AG10803 (cell line): ENCODE measurements around the gene NGRN.
"Not testable (repeated sequence)": the region's sequence is repeated elsewhere in the genome, so short reads cannot be mapped to it uniquely, and the experiment has no call there.

ENCODE experiments used
- DNase-seq: peaks from one replicate; pipeline ENCODE4 v3.0.0; 2010; ENCODE audit warnings: low read depth
- H3K4me3 ChIP-seq: 2 replicates; pipeline ENCODE4 v1.5.1; 2011; ENCODE audit warnings: mild to moderate bottlenecking, low read length, control low read depth
- TF ChIP-seq, protein P1 (sequence below): conservative IDR thresholded peaks from 2 replicates; pipeline ENCODE4 v1.5.1; 2011; ENCODE audit warnings: mild to moderate bottlenecking, low read length, control low read depth, inconsistent platforms

The NGRN gene

DNA sequence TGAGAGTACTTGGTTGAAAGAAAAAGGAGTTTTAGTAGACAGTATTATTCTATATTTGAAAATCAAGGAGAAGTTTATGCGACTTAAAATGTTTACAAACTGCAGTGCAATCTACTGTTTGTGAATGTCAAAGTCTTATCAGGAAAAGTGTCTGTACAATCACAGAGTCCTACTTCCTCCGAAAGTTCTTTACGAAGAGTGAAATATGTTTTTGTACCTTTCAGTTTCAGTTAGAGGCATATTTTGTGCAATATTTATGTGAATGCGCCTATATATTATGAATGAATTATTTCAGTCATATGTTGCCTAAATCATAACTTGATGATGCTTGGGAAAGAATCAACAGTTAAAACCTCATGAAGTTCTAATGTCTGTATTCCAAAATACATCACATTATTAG is 31.5 kb downstream of the NGRN start:
- TF ChIP-seq, protein P1, sequence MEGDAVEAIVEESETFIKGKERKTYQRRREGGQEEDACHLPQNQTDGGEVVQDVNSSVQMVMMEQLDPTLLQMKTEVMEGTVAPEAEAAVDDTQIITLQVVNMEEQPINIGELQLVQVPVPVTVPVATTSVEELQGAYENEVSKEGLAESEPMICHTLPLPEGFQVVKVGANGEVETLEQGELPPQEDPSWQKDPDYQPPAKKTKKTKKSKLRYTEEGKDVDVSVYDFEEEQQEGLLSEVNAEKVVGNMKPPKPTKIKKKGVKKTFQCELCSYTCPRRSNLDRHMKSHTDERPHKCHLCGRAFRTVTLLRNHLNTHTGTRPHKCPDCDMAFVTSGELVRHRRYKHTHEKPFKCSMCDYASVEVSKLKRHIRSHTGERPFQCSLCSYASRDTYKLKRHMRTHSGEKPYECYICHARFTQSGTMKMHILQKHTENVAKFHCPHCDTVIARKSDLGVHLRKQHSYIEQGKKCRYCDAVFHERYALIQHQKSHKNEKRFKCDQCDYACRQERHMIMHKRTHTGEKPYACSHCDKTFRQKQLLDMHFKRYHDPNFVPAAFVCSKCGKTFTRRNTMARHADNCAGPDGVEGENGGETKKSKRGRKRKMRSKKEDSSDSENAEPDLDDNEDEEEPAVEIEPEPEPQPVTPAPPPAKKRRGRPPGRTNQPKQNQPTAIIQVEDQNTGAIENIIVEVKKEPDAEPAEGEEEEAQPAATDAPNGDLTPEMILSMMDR, result no peak
- no peak for DNase-seq
- H3K4me3 ChIP-seq, result no peak overlapping the region

DNA sequence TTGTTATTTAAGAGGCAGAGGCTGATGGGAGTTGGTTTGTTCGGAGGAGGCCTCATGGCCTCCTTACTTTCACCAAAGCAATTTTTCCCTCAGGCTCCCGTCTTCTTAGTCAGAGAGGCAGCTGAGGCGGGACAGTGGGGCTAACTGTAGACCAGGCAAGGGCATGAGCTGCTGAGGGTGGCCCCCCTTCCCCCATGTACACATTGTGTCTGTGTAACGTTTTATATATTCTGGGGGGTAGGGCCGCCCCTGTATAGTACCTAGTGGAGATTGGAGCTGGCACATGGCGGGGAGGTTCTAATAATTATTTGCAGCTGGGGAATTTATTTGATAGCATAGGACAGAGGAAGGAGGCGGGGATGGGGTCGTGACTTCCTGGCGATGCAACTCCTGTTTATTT is 35.1 kb downstream of the NGRN start:
- TF ChIP-seq, protein P1, result no peak
- DNase-seq, result no peak
- no peak overlapping the region for H3K4me3 ChIP-seq

GRCh38 chr15:90300988-90301706 is 35.7 kb downstream of the NGRN start:
- TF ChIP-seq, protein P1, result peak; percentile 72
- no peak overlapping the region for H3K4me3 ChIP-seq
- peak; percentile 26 for DNase-seq

GRCh38 chr15:90301707-90302300 is 36.3 kb downstream of the NGRN start:
- TF ChIP-seq, protein P1, result no peak
- DNase-seq, result no peak
- no peak overlapping the region for H3K4me3 ChIP-seq

GRCh38 chr15:90305355-90305754 is 39.9 kb downstream of the NGRN start:
- not testable (repeated sequence) for H3K4me3 ChIP-seq, DNase-seq

DNA sequence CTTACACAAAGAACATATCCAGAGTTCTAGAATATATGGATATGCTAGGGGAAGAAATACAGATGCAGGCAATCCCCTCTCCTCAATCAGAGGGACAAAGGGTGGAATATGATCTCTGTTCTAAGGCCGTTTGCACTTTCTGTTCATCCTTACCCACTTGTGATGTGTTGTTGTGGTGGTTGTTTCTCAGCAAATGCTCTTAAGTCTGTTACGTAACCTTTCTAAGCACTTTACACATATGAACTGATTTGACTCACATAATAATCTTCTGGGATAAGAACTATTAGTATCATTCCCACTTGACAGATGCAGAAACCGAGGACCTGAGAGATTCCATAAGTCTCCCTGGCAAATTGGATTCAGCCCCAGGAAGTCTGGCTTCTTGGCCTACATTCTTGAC is 40.5 kb downstream of the NGRN start:
- TF ChIP-seq, protein P1, result no peak
- H3K4me3 ChIP-seq, result no peak overlapping the region
- DNase-seq, result peak; percentile 13

GRCh38 chr15:90306560-90306959 is 41.1 kb downstream of the NGRN start:
- no peak for DNase-seq
- TF ChIP-seq, protein P1, result no peak
- H3K4me3 ChIP-seq, result no peak overlapping the region
